Myometrial cell (primary cell): ENCODE results near the gene NTN1. TPM values are rescaled to one million over a fixed set of nuclear protein-coding genes. Genes with fewer than 3 reads are reported as not detected.

Experiments used
- total RNA-seq: library from RNA; depleted of rRNA; stranded (reverse); fragments of >200 nt; gene quantifications from 2 replicates; pipeline ENCODE4 v1.2.3, GENCODE V29; 2015

The NTN1 gene
- under 0.01 and 0.35 TPM in 2 replicates for total RNA-seq

DNA sequence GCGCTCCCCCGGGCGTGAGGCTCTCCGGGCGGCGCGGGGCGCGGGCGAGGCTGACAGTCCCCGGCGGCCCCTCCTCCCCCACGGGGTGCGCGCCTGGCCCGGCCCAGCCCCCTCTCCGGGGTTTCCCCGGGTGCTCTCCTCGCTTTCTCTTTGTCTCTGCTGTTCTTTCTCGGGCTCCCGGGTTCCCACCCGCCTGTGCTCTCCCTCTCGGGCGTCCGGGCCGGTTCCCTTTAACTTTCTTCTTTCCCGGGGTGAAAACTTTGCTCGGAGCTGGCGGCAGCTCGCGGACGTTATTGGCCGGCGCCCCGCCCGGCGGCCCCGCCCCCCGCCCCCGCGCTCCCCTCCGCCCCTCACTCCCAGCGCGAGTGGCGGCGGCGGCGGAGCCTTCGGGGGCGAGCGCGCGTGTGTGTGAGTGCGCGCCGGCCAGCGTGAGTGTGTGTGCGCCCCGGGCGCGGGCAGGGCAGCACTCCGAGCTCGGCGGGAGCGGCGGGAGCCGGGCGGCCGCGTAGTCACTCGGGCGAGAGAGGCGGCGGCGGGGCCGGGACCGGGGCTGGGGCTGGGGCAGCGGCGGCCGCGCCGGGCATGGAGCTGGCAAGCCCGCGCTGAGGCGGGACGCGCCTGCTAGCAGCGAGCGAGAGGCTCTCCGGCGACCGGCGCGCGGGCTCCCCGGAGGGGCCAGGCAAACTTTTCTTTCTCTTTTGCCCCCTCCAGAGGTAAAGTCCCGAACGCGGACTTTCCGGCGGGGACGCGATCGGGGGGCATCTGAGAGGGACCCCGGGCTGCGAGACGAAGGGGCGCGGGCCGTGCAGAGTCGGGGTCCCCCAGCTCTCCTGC is at the start of gene NTN1:
NTN1 (plus strand) TSS at position 353 of the 834 bp plus-strand sequence. CDS start 864 bp downstream, outside the sequence.

Other genes starting within 250 kb of the NTN1 start
- gene MFSD6L, start 222.1 kb upstream of the NTN1 start, total RNA-seq, result not detected in 2 replicates
- gene PIK3R6, start 153.8 kb upstream of the NTN1 start, total RNA-seq, result not detected in 2 replicates
- gene PIK3R5, start 55.8 kb upstream of the NTN1 start, total RNA-seq, result not detected in 2 replicates